Fibroblast of skin of left quadriceps (primary cell): ENCODE results near the gene ACAD8.

ENCODE experiments used
- DNase-seq, 2 experiments: peaks; one replicate each; pipeline ENCODE4 v3.0.0-alpha.2; 2013; ENCODE audit warnings: low read depth in 2 of 2

Gene ACAD8

DNA sequence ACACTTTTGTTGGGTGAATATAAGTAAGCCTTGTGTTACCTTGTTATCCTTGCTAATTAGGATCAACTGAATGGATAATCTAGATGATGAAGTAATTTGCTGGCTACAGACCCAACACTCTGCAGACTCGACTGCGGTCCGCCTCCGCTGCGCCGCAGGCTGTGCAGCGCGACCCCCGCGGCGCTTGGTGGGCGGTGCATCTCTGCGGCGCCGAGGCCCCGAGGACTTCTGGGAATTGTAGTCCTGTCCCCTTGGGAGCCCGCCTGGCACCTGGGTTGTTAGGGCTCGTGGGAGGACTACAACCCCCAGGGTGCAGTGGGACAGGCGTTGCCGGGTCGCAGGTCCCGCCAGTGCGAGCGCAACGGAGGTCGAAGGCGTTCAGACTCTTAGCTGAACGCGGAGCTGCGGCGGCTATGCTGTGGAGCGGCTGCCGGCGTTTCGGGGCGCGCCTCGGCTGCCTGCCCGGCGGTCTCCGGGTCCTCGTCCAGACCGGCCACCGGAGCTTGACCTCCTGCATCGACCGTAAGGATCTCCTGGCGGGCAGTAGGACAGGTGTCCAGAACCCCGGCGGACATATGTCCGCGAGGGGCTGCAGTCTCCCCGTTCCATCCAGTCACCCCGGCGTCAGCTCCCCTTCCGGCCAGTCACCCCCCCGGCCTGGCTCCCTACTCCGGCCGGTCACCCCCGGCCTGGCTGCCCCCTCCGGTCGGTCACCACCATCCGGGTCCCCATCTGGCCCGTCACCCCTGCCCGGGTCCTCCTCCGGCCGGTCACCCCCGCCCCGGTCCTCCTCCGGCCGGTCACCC is at the start of gene ACAD8, which contains the start of gene THYN1:
Gene ACAD8 (plus strand): TSS at position 381 of the 806 bp plus-strand sequence. CDS start 33 bp downstream, at position 414.
Gene THYN1 (minus strand): TSS at position 165 of the 806 bp plus-strand sequence. CDS start 470 bp downstream, outside the sequence.
- peak; percentile 92 for DNase-seq

DNA sequence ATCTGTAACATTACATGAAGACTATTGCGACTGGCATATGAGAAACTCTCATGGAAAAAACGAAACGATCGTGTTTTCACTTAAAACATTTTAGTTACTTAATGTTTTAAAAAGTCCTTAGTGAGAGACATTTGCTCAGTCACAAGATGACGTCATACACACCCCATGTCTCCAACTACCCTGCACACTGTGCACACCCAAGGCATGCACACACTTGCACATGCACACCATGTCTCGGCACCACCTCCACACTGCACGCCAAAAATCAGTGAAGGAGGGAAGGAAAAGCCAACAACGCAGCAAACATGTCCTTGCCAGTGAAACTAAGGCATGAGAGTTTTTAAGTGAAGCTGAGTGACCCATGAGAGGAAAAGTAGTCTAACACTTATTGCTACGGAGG is 47.6 kb upstream of the ACAD8 start:
- DNase-seq, result no peak

- DNase-seq, result no peak
Observed at GRCh38 chr11:134206185-134206584, 47.2 kb upstream of the ACAD8 start.

DNA sequence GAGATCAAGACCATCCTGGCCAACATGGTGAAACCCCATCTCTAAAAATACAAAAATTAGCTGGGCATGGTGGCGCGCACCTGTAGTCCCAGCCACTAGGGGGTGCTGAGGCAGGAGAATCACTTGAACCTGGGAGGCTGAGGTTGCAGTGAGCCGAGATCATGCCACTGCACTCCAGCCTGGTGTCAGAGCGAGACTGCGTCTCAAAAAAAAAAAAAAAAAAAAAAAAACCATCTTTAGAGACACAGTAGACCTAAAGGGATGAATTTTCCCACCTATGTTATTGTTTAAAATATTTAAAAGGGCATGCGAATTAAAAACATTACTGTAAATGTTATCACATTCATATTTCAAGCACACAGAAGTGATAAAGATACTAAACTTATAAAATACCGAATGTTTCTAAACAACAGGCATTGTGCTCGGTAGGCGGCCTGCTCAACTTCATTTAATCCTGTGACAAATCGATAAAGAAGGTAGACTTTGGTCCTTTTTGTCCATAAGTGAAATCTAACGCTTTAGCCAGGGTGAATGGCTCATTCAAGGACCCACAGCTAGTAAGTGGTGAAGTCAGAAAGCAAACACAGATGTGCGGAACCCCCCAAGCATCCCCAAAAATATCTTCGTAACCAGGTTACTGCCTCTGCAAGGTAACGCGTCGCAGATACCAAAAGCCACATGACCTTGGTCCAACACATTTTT is 45.7 kb upstream of the ACAD8 start:
- DNase-seq, result no peak

DNA sequence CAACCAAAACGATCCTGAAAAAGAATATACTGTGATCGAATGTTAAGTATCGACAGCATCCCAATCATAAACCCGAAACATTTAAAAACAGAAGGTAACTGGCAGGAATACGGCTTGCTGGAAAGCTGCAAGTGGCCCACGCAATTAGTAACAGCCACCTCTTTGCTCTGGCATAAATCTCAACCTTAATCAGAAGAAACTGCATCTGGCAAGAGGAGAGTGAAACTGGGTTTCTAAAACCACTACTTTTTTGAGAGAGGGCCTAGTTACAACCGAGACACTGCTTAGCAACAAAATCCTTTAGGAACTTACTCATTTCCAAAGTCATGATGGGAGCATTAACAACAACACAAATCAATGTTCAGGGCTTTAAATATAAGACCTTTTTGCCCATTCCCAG is 37.5 kb upstream of the ACAD8 start:
- DNase-seq, result no peak

DNA sequence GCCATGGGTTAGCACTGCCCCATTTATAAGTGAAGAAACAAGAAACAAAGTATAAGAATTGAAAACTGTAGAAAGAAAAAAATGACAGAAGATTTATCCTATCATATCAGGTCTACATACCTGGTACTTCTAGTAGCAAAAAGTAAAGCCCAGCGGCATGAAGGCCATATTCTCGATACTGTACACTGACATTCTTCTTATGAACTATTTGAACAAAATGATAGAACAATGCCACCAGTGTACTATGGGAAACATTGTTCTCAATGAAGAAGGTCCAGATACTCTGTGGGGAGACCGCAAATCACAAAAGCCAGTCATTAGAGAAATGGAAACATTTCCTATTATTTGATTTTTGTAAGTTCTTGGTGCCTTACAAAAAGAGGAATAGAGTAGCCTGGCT is 36.6 kb upstream of the ACAD8 start:
- no peak for DNase-seq

DNA sequence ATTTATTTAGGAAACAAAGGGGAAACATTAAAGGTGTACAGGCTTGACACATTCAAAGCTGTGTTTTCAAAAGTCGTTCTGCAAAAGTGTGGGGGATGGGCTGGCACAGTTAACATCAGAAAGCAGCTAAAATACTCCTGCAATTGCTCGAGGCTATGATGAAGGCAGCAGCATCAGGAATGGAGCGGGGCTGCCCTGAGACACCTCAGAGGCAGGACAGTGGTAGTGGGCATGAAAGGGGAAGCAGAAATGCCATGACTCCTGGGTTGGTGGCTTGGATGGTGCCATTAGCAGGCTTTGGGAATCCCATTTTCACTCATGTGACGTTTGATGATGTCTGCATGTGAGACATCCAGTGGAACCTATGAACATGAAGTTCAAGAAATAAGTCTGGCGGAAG is 30.2 kb upstream of the ACAD8 start:
- DNase-seq, result no peak

GRCh38 chr11:134223836-134224709 is 29.3 kb upstream of the ACAD8 start, which contains the start of the genes NCAPD3 and VPS26B:
TSS of gene NCAPD3 (minus strand) at chr11:134223967. CDS start at chr11:134223926, 41 bp downstream.
TSS of gene VPS26B (plus strand) at chr11:134224671. CDS start at chr11:134225123, 452 bp downstream.
- peak; percentile 90 to 91 for DNase-seq

DNA sequence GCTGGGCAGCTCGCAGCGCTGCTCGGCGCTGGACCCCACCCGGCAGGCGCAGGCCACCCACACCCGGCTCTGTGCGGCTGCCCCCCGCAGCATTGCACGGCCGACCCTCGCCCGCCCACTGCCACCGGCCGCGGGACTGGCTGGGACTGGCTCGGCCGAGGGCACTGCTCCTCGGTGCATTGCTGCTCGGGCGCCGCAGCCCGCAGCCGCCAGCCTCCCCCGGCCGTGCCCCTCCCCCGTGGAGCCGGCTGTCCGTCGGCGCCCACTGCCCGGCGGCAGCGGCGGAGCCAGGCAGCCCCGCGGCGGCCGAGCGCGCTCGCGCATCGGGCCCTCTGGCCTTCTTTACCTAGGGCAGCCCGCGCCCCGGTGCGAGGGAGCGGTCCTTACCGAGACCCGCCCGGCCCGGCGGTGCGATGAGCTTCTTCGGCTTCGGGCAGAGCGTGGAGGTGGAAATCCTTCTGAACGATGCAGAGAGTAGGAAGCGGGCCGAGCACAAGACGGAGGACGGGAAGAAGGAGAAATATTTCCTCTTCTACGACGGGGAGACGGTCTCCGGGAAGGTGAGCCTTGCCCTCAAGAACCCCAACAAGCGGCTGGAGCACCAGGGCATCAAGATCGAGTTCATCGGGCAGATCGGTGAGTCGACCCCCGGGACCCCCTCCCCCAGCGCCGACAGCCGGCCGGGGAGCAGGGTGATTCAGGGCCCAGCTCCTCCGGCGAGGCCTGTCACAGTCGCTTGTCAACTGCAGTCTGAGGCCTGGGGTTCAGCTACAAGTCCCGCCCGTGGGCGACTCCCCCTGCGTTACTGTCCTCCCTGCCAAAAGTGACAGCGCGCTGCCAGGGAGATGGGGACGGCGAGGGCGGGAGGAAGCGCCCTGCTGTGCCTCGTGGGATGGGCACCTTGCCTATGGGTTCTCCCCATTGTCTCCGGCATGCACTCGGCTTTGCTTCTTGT is 28.4 kb upstream of the ACAD8 start:
- no peak for DNase-seq

DNA sequence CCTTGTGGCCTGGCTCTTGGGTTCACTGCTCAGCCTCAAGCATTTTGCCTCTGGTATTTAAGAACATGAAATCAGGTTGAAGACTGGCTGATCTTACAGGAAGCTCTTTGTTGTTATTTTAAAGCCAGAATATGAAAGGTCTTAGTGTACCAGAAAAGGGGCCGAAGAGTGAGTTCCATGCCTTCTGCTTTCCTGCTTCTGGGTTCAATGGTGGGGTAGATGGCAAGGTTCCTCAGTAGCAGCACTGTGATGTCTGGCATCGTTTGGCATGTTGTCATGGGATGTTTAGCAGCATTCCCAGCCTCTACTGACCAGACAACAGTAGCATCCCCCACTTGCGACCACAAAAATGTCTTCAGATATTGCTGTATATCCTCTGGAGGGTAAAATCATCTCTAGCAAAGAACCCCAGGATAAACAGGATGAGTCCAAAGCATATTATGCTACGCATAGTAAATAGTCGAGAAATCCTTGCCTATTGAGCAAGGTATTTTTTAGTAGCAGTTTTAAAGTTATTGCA is 26.5 kb upstream of the ACAD8 start:
- DNase-seq, result no peak

DNA sequence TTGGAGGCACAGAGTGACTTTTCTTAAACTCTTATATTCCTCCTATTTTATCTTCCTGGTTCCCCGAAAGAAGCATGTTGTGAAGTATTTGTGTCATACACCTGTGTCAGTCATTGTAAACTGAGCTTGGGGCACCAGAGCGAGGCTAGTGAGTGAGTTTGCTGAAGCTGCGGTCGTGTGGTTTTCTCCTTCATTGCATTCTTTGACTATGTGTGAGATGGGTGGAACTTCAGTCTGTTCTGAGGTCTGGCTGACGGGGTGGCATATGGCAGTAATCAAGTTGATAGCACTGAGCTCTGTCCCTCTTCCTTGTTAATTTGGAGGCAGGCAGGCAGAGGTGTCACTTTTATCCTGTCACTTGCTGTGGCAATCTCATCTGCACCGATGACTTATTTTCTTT is 24.7 kb upstream of the ACAD8 start:
- peak; percentile 36 to 47 for DNase-seq

DNA sequence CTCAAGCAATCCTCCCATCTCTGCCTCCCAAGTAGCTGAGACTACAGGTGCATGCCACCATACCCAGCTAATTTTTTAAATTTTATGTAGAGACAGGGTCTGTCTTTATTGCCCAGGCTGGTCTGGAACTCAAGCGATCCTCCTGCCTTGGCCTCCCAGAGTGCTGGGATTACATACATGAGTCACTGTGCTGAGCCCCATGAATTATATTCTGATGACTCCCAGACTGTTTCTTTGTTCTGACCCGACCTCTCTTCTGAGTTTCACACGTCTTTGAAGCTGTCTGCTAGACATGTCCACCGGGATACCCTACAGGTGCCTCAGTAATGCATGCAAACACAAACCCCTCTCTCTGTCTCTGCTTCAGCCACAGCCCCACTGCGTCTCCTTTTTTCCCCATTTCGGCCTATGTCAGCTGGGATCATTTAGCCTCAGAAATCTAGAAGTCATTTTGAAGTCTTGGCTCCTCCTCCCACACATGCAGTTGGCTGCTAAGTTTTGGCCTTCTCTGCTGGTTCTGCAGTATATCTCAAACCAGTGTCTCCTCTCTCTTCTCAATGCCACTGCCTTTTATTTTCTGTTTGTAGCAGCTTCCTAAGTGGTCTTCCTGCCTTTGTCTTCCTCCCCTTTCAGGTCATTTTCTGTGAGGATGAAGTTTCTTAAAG is 24.1 kb upstream of the ACAD8 start:
- no peak for DNase-seq

DNA sequence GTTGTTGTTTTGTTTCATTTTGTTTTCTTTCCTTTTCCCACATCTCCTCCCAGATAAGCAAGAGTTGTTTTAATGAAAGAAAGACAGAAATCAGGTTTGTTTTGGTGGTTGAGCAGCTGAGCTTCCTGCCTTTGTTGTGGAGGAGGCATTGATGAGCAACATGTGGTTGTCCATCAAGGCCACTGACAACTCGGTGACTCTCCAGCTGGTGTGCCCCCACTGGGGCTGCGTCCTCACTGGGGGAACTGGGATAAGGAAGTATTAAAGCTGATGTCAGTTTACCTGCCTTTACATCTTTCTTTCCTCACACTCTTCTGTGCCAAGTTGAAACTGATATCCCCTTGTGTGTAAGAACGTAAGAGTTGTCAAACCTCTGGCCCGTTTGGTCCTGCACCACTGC is 23.0 kb upstream of the ACAD8 start:
- DNase-seq, result no peak

DNA sequence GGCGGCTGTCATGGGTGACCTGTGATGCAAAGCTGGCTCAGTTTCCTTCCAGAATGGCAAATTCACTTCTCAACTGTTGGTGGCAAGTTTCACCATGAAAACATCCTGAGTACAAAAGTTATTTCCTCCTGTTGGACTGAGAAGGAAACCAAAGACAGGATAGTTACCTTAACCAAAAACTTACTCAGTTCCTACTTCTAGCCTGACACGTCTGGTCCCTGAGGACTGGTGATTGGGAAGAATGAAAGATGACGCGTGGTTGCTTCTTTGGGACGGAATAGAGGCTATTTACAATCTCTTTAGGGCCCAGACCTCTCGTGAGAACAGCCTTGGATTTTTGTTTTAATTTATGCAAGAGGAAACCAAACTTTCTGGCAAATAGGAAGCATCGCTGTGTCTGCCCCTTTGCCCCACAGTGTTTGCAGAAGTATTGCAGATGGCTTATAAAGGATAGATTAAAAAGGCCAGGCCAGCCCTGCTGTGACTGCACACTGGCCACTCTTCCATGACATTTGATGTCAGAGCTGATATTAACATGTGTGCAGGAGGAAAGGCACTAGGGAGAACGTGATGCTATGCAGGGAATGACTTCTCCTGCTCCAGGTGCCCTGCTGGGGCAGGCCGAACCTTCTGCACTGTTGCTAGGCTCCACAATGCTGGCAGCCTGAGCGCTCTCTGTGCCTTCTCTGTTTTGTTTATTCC is 21.3 kb upstream of the ACAD8 start:
- DNase-seq, result no peak

GRCh38 chr11:134233729-134234179 is 19.6 kb upstream of the ACAD8 start:
- no peak for DNase-seq

GRCh38 chr11:134235399-134235798 is 18.0 kb upstream of the ACAD8 start:
- DNase-seq, result no peak

- no peak for DNase-seq
Observed at GRCh38 chr11:134236834-134237556, 16.4 kb upstream of the ACAD8 start.

GRCh38 chr11:134237557-134237922 is 15.8 kb upstream of the ACAD8 start:
- DNase-seq, result no peak

DNA sequence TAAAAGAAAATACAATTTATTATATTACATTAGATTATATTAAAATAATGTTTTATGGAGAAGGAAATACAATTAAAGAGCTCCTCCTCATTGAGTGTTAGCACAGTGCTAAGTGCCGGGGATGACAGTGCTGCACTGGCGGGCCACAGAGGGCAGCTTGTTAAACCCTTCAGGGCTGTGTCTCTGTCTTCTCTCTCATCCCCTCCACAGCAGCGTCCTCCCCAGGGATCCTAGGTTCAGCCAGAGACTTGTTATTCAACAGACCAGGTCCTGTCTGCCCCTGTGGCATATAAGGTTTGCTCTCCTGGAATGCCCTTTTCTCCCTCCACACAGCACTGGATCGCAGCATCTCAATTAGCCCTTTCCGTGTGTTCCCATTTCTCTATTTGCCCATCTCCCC is 14.4 kb upstream of the ACAD8 start:
- no peak for DNase-seq
